ENCODE measurements around the gene SLC46A1. TPM values are rescaled to one million over a fixed set of nuclear protein-coding genes. Genes with fewer than 3 reads are reported as not detected.

Gene SLC46A1
- total and polyA plus RNA-seq, 10 of the 15 experiments (the other 5 are each of a cell fraction or from before 2014, with no cell fraction given): 1.7 to 6.9 (median 4.0) TPM

GRCh38 chr17:28346199-28346580 is 59.8 kb downstream of the SLC46A1 start (continued):
- TF ChIP-seq ETV6 (conservative IDR thresholded peaks at IDR 0.05 in 1 of 2, IDR thresholded peaks at IDR 0.05 in 1 of 2; ENCODE audit: borderline replicate concordance in 1 of 2, low read depth in 1 of 2) (no peak), EED (IDR thresholded peaks at IDR 0.05; ENCODE audit: low read depth) (no peak), ZBTB4 (CRISPR knock-in tag; IDR thresholded peaks at IDR 0.05) (no peak), WRNIP1 (IDR thresholded peaks at IDR 0.05; ENCODE audit: borderline replicate concordance, low read depth, low read length) (no peak), IKZF1 (conservative IDR thresholded peaks at IDR 0.05) (no peak), NBN (IDR thresholded peaks at IDR 0.05) (no peak), TARDBP (IDR thresholded peaks at IDR 0.05; ENCODE audit: borderline replicate concordance) (no peak), USF1 (IDR thresholded peaks at IDR 0.05; ENCODE audit: borderline replicate concordance, extremely low read length, insufficient read depth, low read depth, low read length) (no peak), SUPT20H (IDR thresholded peaks at IDR 0.05; ENCODE audit: borderline replicate concordance, control insufficient read depth, low read depth, low read length) (no peak), EP300 (IDR thresholded peaks at IDR 0.05; ENCODE audit: borderline replicate concordance in 1 of 2, control insufficient read depth in 1 of 2, low read depth in 2 of 2, low read length in 2 of 2) (no peak), DPF2 (IDR thresholded peaks at IDR 0.05) (no peak)
